SK-N-SH (cell line): ENCODE data around the gene CDS2.

ENCODE experiments used
- CHD2 ChIP-seq: fragments of 150-350 bp; IDR thresholded peaks from 2 replicates; pipeline ENCODE4 v1.6.1; 2018; ENCODE audit warnings: low read length; ENCODE audit not compliant: partially characterized antibody
- CTCF ChIP-seq: fragments of 200-600 bp; sonication (generic); IDR thresholded peaks from 2 replicates; pipeline ENCODE4 v1.6.1; 2017; ENCODE audit warnings: antibody characterized with exemption, mild to moderate bottlenecking, moderate library complexity
- EP300 ChIP-seq, 2 experiments: IDR thresholded peaks; 2 replicates each; pipeline versions ENCODE4 v1.4.0 to v1.6.1; 2012; ENCODE audit warnings: borderline replicate concordance in 1 of 2, low read depth in 1 of 2, low read length in 1 of 2
- GABPA ChIP-seq: IDR thresholded peaks from 2 replicates; pipeline ENCODE4 v1.4.0; 2012; ENCODE audit warnings: low read depth, mild to moderate bottlenecking
- IRF3 ChIP-seq: fragments of 150-350 bp; IDR thresholded peaks from 2 replicates; pipeline ENCODE4 v1.6.1; 2016; ENCODE audit warnings: mild to moderate bottlenecking, low read depth, low read length
- PBX3 ChIP-seq: IDR thresholded peaks from 2 replicates; pipeline ENCODE4; 2012
- POLR2AphosphoS5 ChIP-seq: IDR thresholded peaks from 2 replicates; pipeline ENCODE4 v1.6.1; 2012; ENCODE audit warnings: low read depth, low read length
- RAD21 ChIP-seq: IDR thresholded peaks from 2 replicates; pipeline ENCODE4 v1.6.1; 2012; ENCODE audit warnings: mild to moderate bottlenecking, low read length
- SIN3A ChIP-seq: IDR thresholded peaks from 2 replicates; pipeline ENCODE4 v1.6.1; 2012; ENCODE audit warnings: low read depth, mild to moderate bottlenecking, low read length, moderate library complexity, borderline replicate concordance
- ZBTB33 ChIP-seq: IDR thresholded peaks from 2 replicates; pipeline ENCODE4 v1.4.0; 2012; ENCODE audit warnings: low read depth, borderline replicate concordance

- no peak for TF ChIP-seq EP300 (IDR thresholded peaks at IDR 0.05; ENCODE audit: borderline replicate concordance in 1 of 2, low read depth in 1 of 2, low read length in 1 of 2)
- no peak for TF ChIP-seq CTCF
- no peak for TF ChIP-seq ZBTB33
- peak; percentile 100 for TF ChIP-seq SIN3A
- no peak for TF ChIP-seq RAD21
- no peak for TF ChIP-seq IRF3
- TF ChIP-seq GABPA: 0 out of 2 replicates have a peak, but pooled peaks have one; percentile 11
- no peak for TF ChIP-seq CHD2
- TF ChIP-seq POLR2AphosphoS5: no peak
- no peak for TF ChIP-seq PBX3
Measured at GRCh38 chr20:5119143-5119434, 7.7 kb upstream of the CDS2 start.
